MM.1S (cell line): Measurements from ENCODE around the gene ABCC3.

Experiments
- DNase-seq: peaks from one replicate; pipeline ENCODE4 v3.0.0-alpha.2; 2015
- H2AFZ ChIP-seq: fragments of 300-600 bp; sonication (generic); 2 replicates; pipeline ENCODE4 v1.6.0; 2016; ENCODE audit warnings: antibody characterized with exemption, low read length
- H3F3A ChIP-seq: fragments of 300-600 bp; sonication (generic); 2 replicates; pipeline ENCODE4 v1.6.1; 2016; ENCODE audit warnings: mild to moderate bottlenecking, antibody characterized with exemption, low read length, moderate library complexity, mixed read lengths; ENCODE audit not compliant: insufficient read depth
- H3K27ac ChIP-seq: fragments of 300-600 bp; sonication (generic); 2 replicates; pipeline ENCODE4 v1.5.1; 2016; ENCODE audit warnings: mild to moderate bottlenecking, low read length
- H3K27me3 ChIP-seq: fragments of 300-600 bp; sonication (generic); replicated peaks from 2 replicates; pipeline ENCODE4 v1.6.0; 2016; ENCODE audit warnings: low read length; ENCODE audit not compliant: insufficient read depth
- H3K36me3 ChIP-seq: fragments of 300-600 bp; sonication (generic); replicated peaks from 2 replicates; pipeline ENCODE4 v1.6.1; 2016; ENCODE audit warnings: mild to moderate bottlenecking, low read length, mixed read lengths; ENCODE audit not compliant: insufficient read depth
- H3K4me1 ChIP-seq: fragments of 300-600 bp; sonication (generic); 2 replicates; pipeline ENCODE4 v1.6.1; 2016; ENCODE audit warnings: low read length, mixed read lengths
- H3K4me2 ChIP-seq: fragments of 300-600 bp; sonication (generic); 2 replicates; pipeline ENCODE4 v1.6.0; 2016; ENCODE audit warnings: low read depth, low read length
- H3K4me3 ChIP-seq: fragments of 300-600 bp; sonication (generic); 2 replicates; pipeline ENCODE4 v1.5.1; 2016; ENCODE audit warnings: low read length, mixed read lengths
- H3K79me2 ChIP-seq: fragments of 300-600 bp; sonication (generic); 2 replicates; pipeline ENCODE4 v1.6.1; 2016; ENCODE audit warnings: mixed run types, low read length, mixed read lengths
- H3K9ac ChIP-seq: fragments of 300-600 bp; sonication (generic); 2 replicates; pipeline ENCODE4 v1.6.1; 2016; ENCODE audit warnings: low read length, mixed read lengths
- H3K9me2 ChIP-seq: fragments of 300-600 bp; sonication (generic); replicated peaks from 2 replicates; pipeline ENCODE4 v1.6.1; 2016; ENCODE audit warnings: mild to moderate bottlenecking, low read length, mixed read lengths; ENCODE audit not compliant: insufficient read depth
- H3K9me3 ChIP-seq: fragments of 300-600 bp; sonication (generic); replicated peaks from 2 replicates; pipeline ENCODE4 v1.6.1; 2016; ENCODE audit warnings: mild to moderate bottlenecking, low read length, mixed read lengths; ENCODE audit not compliant: insufficient read depth
- H4K20me1 ChIP-seq: fragments of 300-600 bp; sonication (generic); 2 replicates; pipeline ENCODE4 v1.6.1; 2016; ENCODE audit warnings: mild to moderate bottlenecking, low read length, moderate library complexity, mixed read lengths; ENCODE audit not compliant: insufficient read depth
- EZH2 ChIP-seq: fragments of 300-600 bp; sonication (generic); optimal IDR thresholded peaks from 2 replicates; pipeline ENCODE3; 2017; ENCODE audit warnings: low read depth, mild to moderate bottlenecking, antibody characterized with exemption, low read length, mixed read lengths
- EZH2phosphoT487 ChIP-seq: fragments of 300-600 bp; sonication (generic); IDR thresholded peaks from 2 replicates; pipeline ENCODE4 v1.6.1; 2018; ENCODE audit warnings: antibody characterized with exemption, low read length
- TF ChIP-seq, protein P1 (sequence below): fragments of 300-600 bp; sonication (generic); IDR thresholded peaks from 2 replicates; pipeline ENCODE4 v1.5.1; 2016; ENCODE audit warnings: antibody characterized with exemption, low read length, mixed read lengths

The ABCC3 gene

DNA sequence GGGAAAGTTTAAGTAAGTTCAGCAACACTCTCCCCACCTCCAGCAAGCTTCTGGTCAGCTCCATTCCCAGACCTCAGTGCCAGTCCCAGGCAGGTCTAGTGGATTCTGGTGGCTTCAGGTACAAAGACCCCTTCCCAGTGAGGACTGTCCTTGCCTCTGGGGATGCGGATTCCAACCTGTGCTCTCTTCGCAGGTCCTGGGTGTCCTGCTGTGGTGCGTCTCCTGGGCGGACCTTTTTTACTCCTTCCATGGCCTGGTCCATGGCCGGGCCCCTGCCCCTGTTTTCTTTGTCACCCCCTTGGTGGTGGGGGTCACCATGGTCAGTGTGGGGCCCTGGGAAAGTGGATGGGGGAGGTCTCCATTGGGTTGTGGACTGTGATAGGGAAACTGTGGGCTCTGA lies 21.8 kb downstream of the ABCC3 start:
- no peaks in the 10 kb centered on the region for H3F3A ChIP-seq
- no peaks in the 10 kb centered on the region for H3K27me3 ChIP-seq
- no peaks in the 10 kb centered on the region for H3K36me3 ChIP-seq
- H3K4me2 ChIP-seq: no peak overlapping the region
- DNase-seq: no peak
- no peak overlapping the region for H3K9ac ChIP-seq
- peaks cover 5% of the 10 kb centered on the region for H3K4me1 ChIP-seq
- H3K9me2 ChIP-seq: no peaks in the 10 kb centered on the region
- no peak overlapping the region for H2AFZ ChIP-seq
- no peaks in the 10 kb centered on the region for H3K79me2 ChIP-seq
- H3K9me3 ChIP-seq: no peaks in the 10 kb centered on the region
- TF ChIP-seq EZH2 (no peak), EZH2phosphoT487 (no peak)
- TF ChIP-seq, protein P1, sequence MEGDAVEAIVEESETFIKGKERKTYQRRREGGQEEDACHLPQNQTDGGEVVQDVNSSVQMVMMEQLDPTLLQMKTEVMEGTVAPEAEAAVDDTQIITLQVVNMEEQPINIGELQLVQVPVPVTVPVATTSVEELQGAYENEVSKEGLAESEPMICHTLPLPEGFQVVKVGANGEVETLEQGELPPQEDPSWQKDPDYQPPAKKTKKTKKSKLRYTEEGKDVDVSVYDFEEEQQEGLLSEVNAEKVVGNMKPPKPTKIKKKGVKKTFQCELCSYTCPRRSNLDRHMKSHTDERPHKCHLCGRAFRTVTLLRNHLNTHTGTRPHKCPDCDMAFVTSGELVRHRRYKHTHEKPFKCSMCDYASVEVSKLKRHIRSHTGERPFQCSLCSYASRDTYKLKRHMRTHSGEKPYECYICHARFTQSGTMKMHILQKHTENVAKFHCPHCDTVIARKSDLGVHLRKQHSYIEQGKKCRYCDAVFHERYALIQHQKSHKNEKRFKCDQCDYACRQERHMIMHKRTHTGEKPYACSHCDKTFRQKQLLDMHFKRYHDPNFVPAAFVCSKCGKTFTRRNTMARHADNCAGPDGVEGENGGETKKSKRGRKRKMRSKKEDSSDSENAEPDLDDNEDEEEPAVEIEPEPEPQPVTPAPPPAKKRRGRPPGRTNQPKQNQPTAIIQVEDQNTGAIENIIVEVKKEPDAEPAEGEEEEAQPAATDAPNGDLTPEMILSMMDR: no peak
- no peak overlapping the region for H3K4me3 ChIP-seq
- no peaks in the 10 kb centered on the region for H4K20me1 ChIP-seq
- no peak overlapping the region for H3K27ac ChIP-seq

DNA sequence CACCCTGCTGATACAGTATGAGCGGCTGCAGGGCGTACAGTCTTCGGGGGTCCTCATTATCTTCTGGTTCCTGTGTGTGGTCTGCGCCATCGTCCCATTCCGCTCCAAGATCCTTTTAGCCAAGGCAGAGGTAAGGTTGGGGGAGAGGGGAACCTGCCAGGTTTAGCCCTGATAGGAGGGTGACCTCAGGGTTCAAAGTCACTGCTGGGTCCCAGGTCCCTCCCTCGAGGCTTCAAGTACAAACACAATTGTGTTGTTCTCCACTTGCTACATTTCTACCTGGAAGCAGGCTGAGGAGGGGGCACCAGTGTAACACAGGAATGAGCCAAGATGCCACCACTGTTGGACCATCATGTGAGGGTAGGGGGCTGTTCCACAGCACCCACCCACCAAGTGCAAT lies 22.4 kb downstream of the ABCC3 start:
- H2AFZ ChIP-seq: no peak overlapping the region
- H3K9me3 ChIP-seq: no peaks in the 10 kb centered on the region
- H3K4me1 ChIP-seq: peaks cover 11% of the 10 kb centered on the region
- H3K79me2 ChIP-seq: no peaks in the 10 kb centered on the region
- no peak overlapping the region for H3K4me2 ChIP-seq
- DNase-seq: no peak
- H3K36me3 ChIP-seq: no peaks in the 10 kb centered on the region
- H3K9ac ChIP-seq: no peak overlapping the region
- H3K9me2 ChIP-seq: no peaks in the 10 kb centered on the region
- no peaks in the 10 kb centered on the region for H3K27me3 ChIP-seq
- TF ChIP-seq, protein P1: no peak
- TF ChIP-seq EZH2: no peak
- H3F3A ChIP-seq: no peaks in the 10 kb centered on the region
- no peak overlapping the region for H3K4me3 ChIP-seq
- no peaks in the 10 kb centered on the region for H4K20me1 ChIP-seq
- H3K27ac ChIP-seq: no peak overlapping the region

DNA sequence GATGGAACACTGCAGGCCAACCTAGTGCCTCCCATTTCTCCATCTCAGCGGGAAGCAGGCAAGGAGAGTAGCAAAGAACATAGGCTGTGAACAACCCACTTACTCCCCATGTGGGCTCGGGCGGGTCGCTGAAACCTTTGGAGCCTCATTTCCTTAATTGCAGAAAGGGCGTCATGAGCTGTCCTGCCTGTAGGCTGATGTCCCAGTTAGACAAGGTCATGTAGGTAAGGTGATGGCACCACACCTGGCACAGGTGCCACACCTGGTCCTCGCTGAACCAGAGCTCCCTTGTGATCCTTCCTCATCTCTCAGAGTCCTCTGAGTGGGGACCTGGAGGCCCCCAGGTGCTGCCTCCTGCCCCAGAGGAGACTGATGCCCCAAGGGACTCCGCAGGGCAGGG lies 22.9 kb downstream of the ABCC3 start:
- Histone ChIP-seq H3K9me3 (no peaks in the 10 kb centered on the region), H4K20me1 (no peaks in the 10 kb centered on the region), H3K27me3 (no peaks in the 10 kb centered on the region), H3K27ac (no peak overlapping the region), H3K4me3 (no peak overlapping the region), H3K9ac (no peak overlapping the region), H3K79me2 (no peaks in the 10 kb centered on the region), H3K36me3 (no peaks in the 10 kb centered on the region), H2AFZ (no peak overlapping the region), H3K4me2 (no peak overlapping the region), H3K4me1 (peaks cover 13% of the 10 kb centered on the region), H3K9me2 (no peaks in the 10 kb centered on the region), H3F3A (no peaks in the 10 kb centered on the region)
- no peak for TF ChIP-seq EZH2phosphoT487
- TF ChIP-seq, protein P1: no peak
- TF ChIP-seq EZH2: no peak
- no peak for DNase-seq
